ENCODE data around the gene CCPG1. TPM values are rescaled to one million over a fixed set of nuclear protein-coding genes. Genes with fewer than 3 reads are reported as not detected.

The CCPG1 gene
- total RNA-seq, 2 donors from 2014 or later = 40.7 to 63.5 TPM

DNA sequence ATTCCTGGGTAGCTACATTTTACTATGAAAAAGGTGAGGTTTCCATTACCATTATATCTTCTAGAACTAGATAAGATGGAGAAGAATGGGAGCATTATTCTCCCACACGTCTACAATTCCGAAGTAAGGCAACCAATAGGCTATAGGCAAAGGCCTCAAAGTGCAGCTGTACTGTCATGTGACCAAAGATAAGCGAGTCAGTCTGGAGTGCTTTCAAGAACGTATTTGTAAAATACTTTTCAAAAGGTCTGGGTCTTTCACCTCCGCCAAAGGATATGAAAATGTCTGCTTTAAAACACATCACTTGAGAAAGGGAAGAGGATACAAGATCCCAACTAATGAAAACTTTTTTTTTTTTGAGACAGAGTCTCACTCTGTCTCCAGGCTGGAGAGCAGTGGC is 9.9 kb downstream of the CCPG1 start:
- Mint-ChIP-seq H3K4me1 (peaks cover 29% of the 10 kb centered on the region), H3K4me3 (no peak overlapping the region), H3K27ac (no peak overlapping the region), H3K36me3 (ENCODE audit: low read depth) (peaks cover 32% of the 10 kb centered on the region), H3K9me3 (peaks cover 37% of the 10 kb centered on the region), H3K27me3 (ENCODE audit: insufficient read depth) (no peaks in the 10 kb centered on the region)
- TF ChIP-seq, protein P1, sequence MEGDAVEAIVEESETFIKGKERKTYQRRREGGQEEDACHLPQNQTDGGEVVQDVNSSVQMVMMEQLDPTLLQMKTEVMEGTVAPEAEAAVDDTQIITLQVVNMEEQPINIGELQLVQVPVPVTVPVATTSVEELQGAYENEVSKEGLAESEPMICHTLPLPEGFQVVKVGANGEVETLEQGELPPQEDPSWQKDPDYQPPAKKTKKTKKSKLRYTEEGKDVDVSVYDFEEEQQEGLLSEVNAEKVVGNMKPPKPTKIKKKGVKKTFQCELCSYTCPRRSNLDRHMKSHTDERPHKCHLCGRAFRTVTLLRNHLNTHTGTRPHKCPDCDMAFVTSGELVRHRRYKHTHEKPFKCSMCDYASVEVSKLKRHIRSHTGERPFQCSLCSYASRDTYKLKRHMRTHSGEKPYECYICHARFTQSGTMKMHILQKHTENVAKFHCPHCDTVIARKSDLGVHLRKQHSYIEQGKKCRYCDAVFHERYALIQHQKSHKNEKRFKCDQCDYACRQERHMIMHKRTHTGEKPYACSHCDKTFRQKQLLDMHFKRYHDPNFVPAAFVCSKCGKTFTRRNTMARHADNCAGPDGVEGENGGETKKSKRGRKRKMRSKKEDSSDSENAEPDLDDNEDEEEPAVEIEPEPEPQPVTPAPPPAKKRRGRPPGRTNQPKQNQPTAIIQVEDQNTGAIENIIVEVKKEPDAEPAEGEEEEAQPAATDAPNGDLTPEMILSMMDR (conservative IDR thresholded peaks at IDR 0.05) = no peak
- no peak overlapping the region for H3K4me3 ChIP-seq (ENCODE audit: low read length)
- no peak overlapping the region for H3K9ac ChIP-seq (ENCODE audit: extremely low read depth, low read length, poor library complexity, severe bottlenecking)
- H3K9me3 ChIP-seq (ENCODE audit: control insufficient read depth, low read length) = peaks cover 16% of the 10 kb centered on the region
- no peak for DNase-seq
- WGBS, 2 experiments (ENCODE audit: insufficient coverage in 1 of 2, insufficient read length in 1 of 2) = 94 to 98% methylated on average over 5 of the region's 5 CpGs
- no peaks in the 10 kb centered on the region for H3K4me1 ChIP-seq (ENCODE audit: control insufficient read depth, insufficient read depth, low read length)
- no peak overlapping the region for H3K27ac ChIP-seq (ENCODE audit: low read depth, low read length)
- H3K36me3 ChIP-seq (ENCODE audit: control insufficient read depth, insufficient read depth, low read length) = no peaks in the 10 kb centered on the region
- no peaks in the 10 kb centered on the region for H3K27me3 ChIP-seq (ENCODE audit: control insufficient read depth, insufficient read depth, low read length, poor library complexity, severe bottlenecking)

- H3K9ac ChIP-seq (ENCODE audit: extremely low read depth, low read length, poor library complexity, severe bottlenecking) = no peak overlapping the region
- no peaks in the 10 kb centered on the region for H3K36me3 ChIP-seq (ENCODE audit: control insufficient read depth, insufficient read depth, low read length)
- no peak for DNase-seq
- peaks cover 29% of the 10 kb centered on the region for H3K36me3 Mint-ChIP-seq (ENCODE audit: low read depth)
- peaks cover 34% of the 10 kb centered on the region for H3K9me3 Mint-ChIP-seq
- no peak overlapping the region for H3K27ac ChIP-seq (ENCODE audit: low read depth, low read length)
- H3K27me3 Mint-ChIP-seq (ENCODE audit: insufficient read depth) = no peaks in the 10 kb centered on the region
- no peak overlapping the region for H3K4me3 ChIP-seq (ENCODE audit: low read length)
- H3K4me3 Mint-ChIP-seq = no peak overlapping the region
- H3K9me3 ChIP-seq (ENCODE audit: control insufficient read depth, low read length) = peaks cover 16% of the 10 kb centered on the region
- TF ChIP-seq, protein P1 (conservative IDR thresholded peaks at IDR 0.05) = no peak
- H3K4me1 Mint-ChIP-seq = peaks cover 18% of the 10 kb centered on the region
- no peaks in the 10 kb centered on the region for H3K4me1 ChIP-seq (ENCODE audit: control insufficient read depth, insufficient read depth, low read length)
- H3K27me3 ChIP-seq (ENCODE audit: control insufficient read depth, insufficient read depth, low read length, poor library complexity, severe bottlenecking) = no peaks in the 10 kb centered on the region
- peak overlapping the region; percentile 42 for H3K27ac Mint-ChIP-seq
- 60 to 70% methylated on average over 1 of the region's 1 CpG for WGBS, 2 experiments (ENCODE audit: insufficient coverage in 1 of 2, insufficient read length in 1 of 2)
Observed at GRCh38 chr15:55394694-55395093, 13.5 kb downstream of the CCPG1 start.

- peaks cover 36% of the 10 kb centered on the region for H3K36me3 Mint-ChIP-seq (ENCODE audit: low read depth)
- Histone ChIP-seq H3K9ac (ENCODE audit: extremely low read depth, low read length, poor library complexity, severe bottlenecking) (no peak overlapping the region), H3K36me3 (ENCODE audit: control insufficient read depth, insufficient read depth, low read length) (no peaks in the 10 kb centered on the region), H3K27ac (ENCODE audit: low read depth, low read length) (no peak overlapping the region), H3K9me3 (ENCODE audit: control insufficient read depth, low read length) (peaks cover under 1% of the 10 kb centered on the region), H3K4me3 (ENCODE audit: low read length) (no peak overlapping the region), H3K27me3 (ENCODE audit: control insufficient read depth, insufficient read depth, low read length, poor library complexity, severe bottlenecking) (no peaks in the 10 kb centered on the region), H3K4me1 (ENCODE audit: control insufficient read depth, insufficient read depth, low read length) (no peaks in the 10 kb centered on the region)
- no peak for DNase-seq
- no peaks in the 10 kb centered on the region for H3K27me3 Mint-ChIP-seq (ENCODE audit: insufficient read depth)
- H3K27ac Mint-ChIP-seq = no peak overlapping the region
- H3K9me3 Mint-ChIP-seq = no peaks in the 10 kb centered on the region
- TF ChIP-seq, protein P1 (conservative IDR thresholded peaks at IDR 0.05) = no peak
- H3K4me3 Mint-ChIP-seq = no peak overlapping the region
- peaks cover 10% of the 10 kb centered on the region for H3K4me1 Mint-ChIP-seq
Observed at GRCh38 chr15:55389264-55389607, 18.9 kb downstream of the CCPG1 start.
